H1 (cell line): ENCODE measurements around the gene ADPRS. TPM values are rescaled to one million over a fixed set of nuclear protein-coding genes. Genes with fewer than 3 reads are reported as not detected.

ENCODE experiments used
- CTCF ChIA-PET: fragments of 300-600 bp; sonication (Branson Sonifier 250); formaldehyde crosslinking; loops from one replicate; lab custom pipeline; 2021; ENCODE audit not compliant: partially characterized antibody; lab: Charles Lee
- POLR2A ChIA-PET: fragments of 300-600 bp; sonication (Branson Sonifier 250); formaldehyde crosslinking; loops from one replicate; lab custom pipeline; 2021; ENCODE audit warnings: inconsistent platforms; ENCODE audit not compliant: partially characterized antibody; lab: Charles Lee
- DNase-seq, 2 experiments: peaks; one replicate each; pipeline versions ENCODE4 v3.0.0 to v3.0.0-alpha.2; 2010 to 2022; ENCODE audit warnings: low spot score in 2 of 2, low read depth in 1 of 2, mixed read lengths in 1 of 2
- FAIRE-seq: peaks from 2 replicates; lab custom pipeline; 2011; peaks lifted over from hg19 to GRCh38; lab: Jason Lieb, UNC
- H2AFZ ChIP-seq: 2 replicates; pipeline ENCODE4 v1.8.1; 2012; ENCODE audit warnings: low read length, inconsistent platforms
- H2AK5ac ChIP-seq: 2 replicates; pipeline ENCODE4 v1.6.1; 2013; ENCODE audit warnings: low read depth, low read length
- H2BK120ac ChIP-seq: replicated peaks from 2 replicates; pipeline ENCODE3; 2013; ENCODE audit warnings: low read depth, low read length, inconsistent platforms
- H2BK12ac ChIP-seq: 2 replicates; pipeline ENCODE4 v1.6.1; 2013; ENCODE audit warnings: low read depth, low read length
- H2BK15ac ChIP-seq: 2 replicates; pipeline ENCODE4 v1.6.1; 2013; ENCODE audit warnings: low read length
- H2BK20ac ChIP-seq: 2 replicates; pipeline ENCODE4 v1.6.1; 2013; ENCODE audit warnings: low read length
- H2BK5ac ChIP-seq: 2 replicates; pipeline ENCODE4 v1.6.1; 2013; ENCODE audit warnings: low read depth, low read length
- H3K14ac ChIP-seq: 2 replicates; pipeline ENCODE4 v1.6.1; 2013; ENCODE audit warnings: inconsistent platforms; ENCODE audit not compliant: insufficient read length
- H3K18ac ChIP-seq: 2 replicates; pipeline ENCODE4 v1.6.1; 2013; ENCODE audit warnings: low read length; ENCODE audit errors: extremely low read depth
- H3K23ac ChIP-seq: 2 replicates; pipeline ENCODE4 v1.6.1; 2013; ENCODE audit warnings: inconsistent platforms; ENCODE audit not compliant: insufficient read length
- H3K23me2 ChIP-seq: 2 replicates; pipeline ENCODE4 v1.6.1; 2013; ENCODE audit warnings: low read depth, low read length
- H3K27ac ChIP-seq: 2 replicates; pipeline ENCODE4 v1.6.1; 2011; ENCODE audit warnings: low read depth, low read length, inconsistent platforms
- H3K27me3 ChIP-seq, 4 experiments: replicated peaks in 1 of 4; 1 replicate in 1 of 4; 2 replicates in 3 of 4; pipeline versions ENCODE4 v1.6.1 to v1.8.1; 2011 to 2013; ENCODE audit warnings: low read length in 3 of 4, mild to moderate bottlenecking in 3 of 4, inconsistent platforms in 2 of 4, mixed read lengths in 2 of 4, moderate library complexity in 1 of 4; ENCODE audit not compliant: control insufficient read depth in 3 of 4, insufficient read depth in 3 of 4; ENCODE audit errors: extremely low read depth in 1 of 4
- H3K36me3 ChIP-seq, 4 experiments: 2 replicates each; pipeline versions ENCODE4 v1.6.1 to v1.8.1; 2011 to 2013; ENCODE audit warnings: mild to moderate bottlenecking in 4 of 4, low read length in 3 of 4, moderate library complexity in 2 of 4, control low read depth in 1 of 4, inconsistent platforms in 1 of 4; ENCODE audit not compliant: insufficient read depth in 4 of 4, control insufficient read depth in 2 of 4
- H3K4ac ChIP-seq: replicated peaks from 2 replicates; pipeline ENCODE3; 2013; ENCODE audit warnings: low read length, low read depth, mixed read lengths, inconsistent platforms; ENCODE audit not compliant: insufficient read length
- H3K4me1 ChIP-seq, 4 experiments: replicated peaks in 1 of 4; 1 replicate in 1 of 4; 2 replicates in 3 of 4; pipeline versions ENCODE4 v1.6.1 to v1.8.1; 2011 to 2013; ENCODE audit warnings: low read length in 3 of 4, inconsistent platforms in 2 of 4, mixed read lengths in 1 of 4; ENCODE audit not compliant: insufficient read depth in 4 of 4, control insufficient read depth in 3 of 4
- H3K4me2 ChIP-seq, 2 experiments: 2 replicates each; pipeline versions ENCODE4 v1.6.1 to v1.8.1; 2011 to 2013; ENCODE audit warnings: low read depth in 2 of 2, low read length in 2 of 2, control low read depth in 1 of 2, inconsistent platforms in 1 of 2, mild to moderate bottlenecking in 1 of 2; ENCODE audit not compliant: insufficient read depth in 1 of 2
- H3K4me3 ChIP-seq, 4 experiments: fragments of 200-600, 300-600 bp in 1 of 4; sonication (generic), shearing (Covaris generic), sonication (Bioruptor Twin) in 1 of 4; 2 replicates each; pipeline versions ENCODE4 v1.5.1 to v1.8.1; 2011 to 2016; ENCODE audit warnings: low read length in 4 of 4, low read depth in 3 of 4, control low read depth in 2 of 4, inconsistent platforms in 2 of 4, mild to moderate bottlenecking in 2 of 4, mixed read lengths in 1 of 4, moderate library complexity in 1 of 4; ENCODE audit not compliant: insufficient read depth in 2 of 4; ENCODE audit errors: extremely low read depth in 1 of 4
- H3K56ac ChIP-seq: replicated peaks from 2 replicates; pipeline ENCODE3; 2013; ENCODE audit warnings: low read depth, mild to moderate bottlenecking, mixed read lengths, low read length, inconsistent platforms; ENCODE audit not compliant: insufficient read length
- H3K79me1 ChIP-seq: 2 replicates; pipeline ENCODE4 v1.6.1; 2013; ENCODE audit warnings: low read depth, low read length, control low read depth
- H3K79me2 ChIP-seq, 2 experiments: 2 replicates each; pipeline versions ENCODE4 v1.6.1 to v1.8.1; 2012 to 2013; ENCODE audit warnings: low read length in 2 of 2, mild to moderate bottlenecking in 2 of 2, inconsistent platforms in 1 of 2; ENCODE audit not compliant: insufficient read depth in 2 of 2, control insufficient read depth in 1 of 2
- H3K9ac ChIP-seq, 4 experiments: replicated peaks in 1 of 4; 1 replicate in 1 of 4; 2 replicates in 3 of 4; pipeline versions ENCODE4 v1.6.1 to v1.8.1; 2011 to 2013; ENCODE audit warnings: low read depth in 3 of 4, low read length in 3 of 4, control low read depth in 2 of 4, mild to moderate bottlenecking in 2 of 4, moderate library complexity in 2 of 4, inconsistent platforms in 1 of 4; ENCODE audit errors: extremely low read depth in 1 of 4
- H3K9me3 ChIP-seq, 2 experiments: 2 replicates each; pipeline versions ENCODE4 v1.6.1 to v1.8.1; 2012 to 2013; ENCODE audit warnings: mild to moderate bottlenecking in 2 of 2, moderate library complexity in 2 of 2, control low read depth in 1 of 2, inconsistent platforms in 1 of 2, low read depth in 1 of 2, low read length in 1 of 2, mixed read lengths in 1 of 2; ENCODE audit not compliant: insufficient read depth in 2 of 2
- H4K20me1 ChIP-seq, 2 experiments: replicated peaks in 1 of 2; 2 replicates each; pipeline versions ENCODE3 to v1.8.1; 2011 to 2013; ENCODE audit warnings: inconsistent platforms in 2 of 2, low read length in 2 of 2, mild to moderate bottlenecking in 1 of 2; ENCODE audit not compliant: insufficient read depth in 2 of 2, control insufficient read depth in 1 of 2
- H4K5ac ChIP-seq: 2 replicates; pipeline ENCODE4 v1.6.1; 2013; ENCODE audit warnings: low read length, low read depth, mixed read lengths, inconsistent platforms; ENCODE audit not compliant: insufficient read length
- H4K8ac ChIP-seq: 2 replicates; pipeline ENCODE4 v1.8.0; 2013; ENCODE audit warnings: mild to moderate bottlenecking, moderate library complexity, low read length, inconsistent platforms; ENCODE audit not compliant: insufficient read depth; ENCODE audit errors: extremely low read depth
- H4K91ac ChIP-seq: replicated peaks from 2 replicates; pipeline ENCODE3; 2013; ENCODE audit warnings: low read length, mixed read lengths, inconsistent platforms; ENCODE audit not compliant: insufficient read length
- CHD2 ChIP-seq: IDR thresholded peaks from 2 replicates; pipeline ENCODE4 v1.6.1; 2012; ENCODE audit warnings: low read length, improper control_type of control experiment
- EZH2 ChIP-seq: fragments of 200-600 bp; sonication (generic); IDR thresholded peaks from 2 replicates; pipeline ENCODE4 v1.7.1; 2012; ENCODE audit warnings: low read depth, mild to moderate bottlenecking, moderate library complexity, low read length, inconsistent platforms; ENCODE audit not compliant: severe bottlenecking
- GABPA ChIP-seq: IDR thresholded peaks from 2 replicates; pipeline ENCODE4 v1.6.1; 2011; ENCODE audit warnings: mild to moderate bottlenecking, low read length, moderate library complexity, borderline replicate concordance; ENCODE audit not compliant: insufficient read depth
- KDM1A ChIP-seq: fragments of 200-600, 300-600 bp; sonication (generic); IDR thresholded peaks from 2 replicates; pipeline ENCODE4 v1.7.1; 2016; ENCODE audit warnings: mild to moderate bottlenecking, low read length, borderline replicate concordance
- RBBP5 ChIP-seq: IDR thresholded peaks from 2 replicates; pipeline ENCODE4 v1.7.1; 2012; ENCODE audit warnings: low read depth, mild to moderate bottlenecking, inconsistent platforms, low read length, moderate library complexity, borderline replicate concordance
- TBP ChIP-seq: IDR thresholded peaks from 2 replicates; pipeline ENCODE4 v1.6.1; 2011; ENCODE audit warnings: low read depth, low read length, improper control_type of control experiment
- USF2 ChIP-seq: IDR thresholded peaks from 2 replicates; pipeline ENCODE4 v1.6.1; 2011; ENCODE audit warnings: low read length, improper control_type of control experiment
- WGBS, 2 experiments: shearing (Covaris generic) in 1 of 2; methylation state at CpG; one replicate each; pipeline versions ENCODE4 v1.1.6 to v1.1.7; 2013 to 2015; ENCODE audit warnings: low lambda C conversion rate in 2 of 2, mixed read lengths in 2 of 2, inconsistent platforms in 1 of 2, low coverage in 1 of 2, missing lambda C conversion rate in 1 of 2; ENCODE audit not compliant: insufficient replicate concordance in 2 of 2, insufficient coverage in 1 of 2, insufficient read length in 1 of 2; ENCODE audit errors: extremely low coverage in 1 of 2, missing lambda C conversion rate in 1 of 2; 5-methylcytosine and 5-hydroxymethylcytosine counted together
- polyA plus RNA-seq, 7 experiments: library from polyadenylated mRNA; depleted of rRNA in 3 of 7; stranded (reverse) in 5 of 7; unstranded in 2 of 7; fragments of >200 nt in 5 of 7; fragments of 200-250 nt in 2 of 7; gene quantifications; 1 replicate in 5 of 7; 2 replicates in 1 of 7; 4 replicates in 1 of 7; pipeline versions ENCODE4 v1.2.1 to v1.2.3, GENCODE V29; 2011 to 2013; ENCODE audit warnings: missing spikeins in 2 of 7, mixed read lengths in 2 of 7
- total RNA-seq: library from RNA; stranded (reverse); fragmentation: NEBNext Ultra II Directional; extraction: Animal tissue kit (Norgen Biotek cat#: 25700); gene quantifications from 2 replicates; pipeline ENCODE4 v1.2.1, GENCODE V29; 2021
- TF ChIP-seq, protein P1 (sequence below): IDR thresholded peaks from 2 replicates; pipeline ENCODE4 v1.6.1; 2012; ENCODE audit warnings: inconsistent platforms

Gene ADPRS
- total and polyA plus RNA-seq, 2 of the 8 experiments (the other 6 are each of a cell fraction or from before 2014, with no cell fraction given) = 22.9 to 38.1 TPM

DNA sequence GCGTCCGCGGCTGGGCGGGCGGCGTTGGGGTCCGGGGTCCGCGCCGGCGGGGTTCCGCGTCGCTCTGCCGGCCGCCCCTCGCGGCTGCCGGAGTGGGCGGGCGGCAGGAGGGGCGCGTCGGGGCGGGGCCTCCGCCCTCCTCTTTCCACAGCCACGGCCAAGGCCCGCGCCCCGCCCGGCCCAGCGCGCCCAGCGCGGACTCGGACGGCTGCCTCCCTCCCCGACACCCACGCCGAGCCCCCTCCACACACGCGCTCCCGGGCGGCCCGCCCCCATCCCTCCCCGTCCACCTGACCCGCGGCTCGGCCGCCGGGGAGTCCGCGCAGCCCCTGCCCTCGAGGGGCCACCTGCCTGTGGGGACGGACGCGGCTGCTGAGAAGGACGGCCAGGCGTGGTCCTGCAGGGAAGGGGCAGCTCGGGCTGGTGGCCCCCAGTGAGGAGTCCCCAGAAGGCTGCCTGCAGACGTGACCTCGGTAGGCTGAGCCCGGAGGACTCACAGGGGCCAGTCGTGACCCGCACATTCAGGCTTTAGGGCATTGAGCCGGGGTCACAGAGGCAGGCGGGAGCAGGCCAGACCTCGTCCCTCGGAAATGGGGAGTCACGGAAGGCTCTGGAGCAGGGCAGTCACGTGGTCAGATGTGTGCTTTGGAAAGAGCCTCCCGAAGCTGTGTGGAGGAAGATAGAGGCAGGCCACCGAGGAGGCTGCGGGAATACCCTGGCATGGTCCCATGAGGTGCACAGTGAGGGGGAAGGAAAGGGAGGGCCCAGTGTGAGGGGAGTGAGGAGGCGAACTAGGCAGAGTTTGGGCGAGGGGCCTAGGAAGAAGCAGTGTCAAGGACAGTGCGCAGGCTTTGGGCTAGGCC lies 36.7 kb downstream of the ADPRS start, which contains the start of gene COL8A2:
Gene COL8A2 (minus strand): TSS at position 94 of the 863 bp plus-strand sequence. CDS start 24,980 bp downstream, outside the sequence.
- Histone ChIP-seq H3K27me3 (peaks cover 16 to 38% (median 30%) of the 10 kb centered on the region in 4 experiments), H3K4me2 (peak within 1 kb of the TSS; percentile 40 to 78), H3K9ac (no peak within 1 kb of the TSS; a peak in 1 of 7 replicates), H4K8ac (peak within 1 kb of the TSS; percentile 86), H3K18ac (peak within 1 kb of the TSS; percentile 90), H3K79me1 (no peaks in the 10 kb centered on the region), H2AK5ac (peak within 1 kb of the TSS; percentile 53; the same call in 1 of the 2 replicates), H3K56ac (no peak within 1 kb of the TSS), H2BK12ac (peak within 1 kb of the TSS; percentile 87; the same call in 1 of the 2 replicates), H3K27ac (no peak within 1 kb of the TSS), H3K23me2 (peaks cover 16% of the 10 kb centered on the region; the same call in 1 of the 2 replicates), H2BK15ac (peak within 1 kb of the TSS; percentile 72; the same call in 1 of the 2 replicates), H3K14ac (no peak within 1 kb of the TSS), H3K4me1 (peaks cover 0 to 11% (median 5%) of the 10 kb centered on the region in 4 experiments; a peak in 5 of 7 replicates), H2AFZ (peak within 1 kb of the TSS; percentile 83), H2BK120ac (no peak within 1 kb of the TSS), H2BK20ac (peak within 1 kb of the TSS; percentile 72), H4K91ac (peak within 1 kb of the TSS; percentile 56), H2BK5ac (peak within 1 kb of the TSS; percentile 52; the same call in 1 of the 2 replicates), H3K9me3 (no peaks in the 10 kb centered on the region), H3K36me3 (no peaks in the 10 kb centered on the region), H4K5ac (peak within 1 kb of the TSS; percentile 1), H3K23ac (no peak within 1 kb of the TSS), H3K4me3 (peak within 1 kb of the TSS; percentile 27 to 62 (median 29)), H3K79me2 (no peaks in the 10 kb centered on the region), H3K4ac (peak within 1 kb of the TSS; percentile 78), H4K20me1 (peaks cover 0 to 5% of the 10 kb centered on the region in 2 experiments)
- DNase-seq (peak in 1 of 2 experiments; percentile 65), FAIRE-seq (no peak)
- ChIA-PET POLR2A (interaction anchor here (1.0 kb wide), 1 partner anchor 10 kb away, joined by 3 read pairs; no protein-coding TSS in a partner anchor), CTCF (interaction anchor here (0.8 kb wide), 1 partner anchor 25 kb away, joined by 3 read pairs; no protein-coding TSS in a partner anchor)
- 29% methylated on average over 29 of the region's 77 CpGs; no CpG with 5 or more reads in 1 of the 2 experiments for WGBS, 2 experiments
- no peak for TF ChIP-seq RBBP5
- TF ChIP-seq GABPA = 0 out of 2 replicates have a peak, but pooled peaks have one; percentile 6
- TF ChIP-seq, protein P1, sequence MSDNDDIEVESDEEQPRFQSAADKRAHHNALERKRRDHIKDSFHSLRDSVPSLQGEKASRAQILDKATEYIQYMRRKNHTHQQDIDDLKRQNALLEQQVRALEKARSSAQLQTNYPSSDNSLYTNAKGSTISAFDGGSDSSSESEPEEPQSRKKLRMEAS = peak; percentile 76
- peak; percentile 41 for TF ChIP-seq EZH2
- no peak for TF ChIP-seq TBP
- TF ChIP-seq USF2 = peak; percentile 56; the same call in 1 of the 2 replicates
- no peak for TF ChIP-seq CHD2
- peak; percentile 23; the same call in 1 of the 2 replicates for TF ChIP-seq KDM1A
